HG03432 (cell line): ENCODE data around the gene TNFSF10.
A peak's percentile ranks its signal among the peaks of the same experiment; 100 is the strongest.
"Not testable (repeated sequence)": the region's sequence is repeated elsewhere in the genome, so short reads cannot be mapped to it uniquely, and the experiment has no call there.

Experiments used
- ATAC-seq: cut with Tn5 transposase; IDR thresholded peaks from one replicate; pipeline ENCODE4 v1.9.1; 2021; ENCODE audit warnings: mild to moderate bottlenecking, moderate library complexity; ENCODE audit not compliant: unreplicated experiment

TNFSF10 gene

GRCh38 chr3:172544404-172544803 is 21.2 kb upstream of the TNFSF10 start:
- ATAC-seq, result no peak

DNA sequence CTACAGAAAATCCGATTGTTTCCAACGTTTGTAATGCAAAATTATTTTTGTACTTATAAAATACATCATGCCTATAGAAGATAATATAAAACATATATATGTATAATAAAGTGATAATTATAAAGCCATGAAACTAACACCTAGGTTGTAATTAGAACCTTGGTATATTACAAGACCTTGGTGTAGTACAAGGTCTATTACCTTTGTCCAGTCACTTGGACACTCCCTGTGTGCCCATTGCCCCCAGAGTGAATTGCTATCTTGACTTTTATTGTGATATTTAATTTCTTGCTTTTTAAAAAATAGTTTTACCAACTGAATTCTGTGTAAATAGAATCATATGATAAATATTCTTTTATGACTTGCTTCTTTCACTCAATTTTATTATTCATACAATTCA is 20.7 kb upstream of the TNFSF10 start:
- ATAC-seq, result no peak

DNA sequence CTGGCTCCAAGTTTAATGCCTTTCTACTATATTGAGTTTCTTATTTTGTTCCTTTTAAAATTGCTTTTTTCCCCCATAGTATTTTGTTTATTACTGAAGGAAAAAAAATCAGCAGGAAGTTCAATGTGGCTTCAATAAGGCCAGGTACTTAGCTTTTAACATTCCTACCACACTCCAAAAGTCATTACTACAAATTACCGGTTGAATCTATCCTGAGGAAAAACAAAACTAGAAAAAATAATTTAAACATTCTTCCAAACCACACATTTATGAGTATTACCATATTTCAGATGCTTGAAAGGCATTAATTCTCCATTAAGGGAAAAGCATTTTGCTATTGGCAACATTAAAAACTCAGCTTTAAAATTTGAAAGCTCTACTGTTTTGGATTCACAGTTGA is 20.2 kb upstream of the TNFSF10 start:
- no peak for ATAC-seq

DNA sequence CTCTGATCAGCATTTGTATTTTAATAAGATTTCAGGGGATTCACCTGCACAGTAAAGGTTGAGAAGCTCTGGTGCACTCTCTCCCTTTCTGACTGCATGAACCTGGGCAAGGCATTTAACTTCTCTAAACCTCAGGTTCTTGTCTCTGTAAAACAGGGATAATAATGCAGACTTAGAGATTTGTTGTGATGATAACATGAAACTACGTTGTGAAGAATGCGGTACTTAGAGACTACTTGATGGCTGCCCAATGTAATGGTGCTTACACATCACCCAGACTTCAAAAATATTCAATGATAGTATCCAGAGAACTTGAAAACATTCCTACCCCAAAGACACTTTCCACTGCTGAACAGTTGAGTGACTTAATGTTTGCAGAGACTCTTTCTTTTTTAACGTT is 19.8 kb upstream of the TNFSF10 start:
- ATAC-seq, result no peak

- ATAC-seq, result no peak
Measured at GRCh38 chr3:172541945-172542488, 18.8 kb upstream of the TNFSF10 start.

DNA sequence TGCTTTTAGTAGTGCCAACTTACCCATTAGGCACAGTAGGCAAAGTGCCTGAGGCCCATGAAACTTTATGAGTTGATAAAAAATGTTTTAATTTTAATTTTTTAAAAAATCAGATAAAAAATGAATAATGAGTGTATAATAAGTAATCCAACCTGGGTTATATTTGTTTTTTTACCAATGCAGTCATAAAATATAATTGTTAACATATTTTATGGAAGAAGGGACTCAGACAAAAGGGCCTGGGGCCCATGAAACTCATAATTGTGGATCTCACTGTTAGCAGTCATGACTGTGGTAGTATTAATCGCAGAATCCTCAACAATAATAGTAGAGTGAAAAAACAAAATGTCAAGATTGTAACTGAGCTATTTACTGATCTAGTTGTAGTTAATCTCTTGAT is 16.8 kb upstream of the TNFSF10 start:
- ATAC-seq, result no peak

DNA sequence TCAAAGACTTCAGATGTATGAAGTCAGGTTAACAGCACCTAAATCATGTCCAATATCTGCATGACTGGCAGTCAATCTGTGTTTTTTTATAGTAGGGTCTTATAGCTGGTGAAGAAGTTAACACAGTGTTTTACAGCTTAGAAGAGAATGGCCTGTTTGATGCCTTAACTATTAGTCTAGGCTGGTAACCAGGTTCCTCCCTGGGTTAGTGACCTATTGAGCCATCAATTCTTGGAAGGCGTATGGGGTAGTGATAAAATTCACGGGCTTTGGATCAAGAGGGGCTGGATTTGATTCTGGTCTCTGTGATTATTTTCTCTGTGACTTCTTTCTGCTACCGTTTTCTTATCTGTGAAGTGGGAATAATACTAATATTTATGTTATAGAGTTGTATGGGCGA is 16.0 kb upstream of the TNFSF10 start:
- no peak for ATAC-seq

DNA sequence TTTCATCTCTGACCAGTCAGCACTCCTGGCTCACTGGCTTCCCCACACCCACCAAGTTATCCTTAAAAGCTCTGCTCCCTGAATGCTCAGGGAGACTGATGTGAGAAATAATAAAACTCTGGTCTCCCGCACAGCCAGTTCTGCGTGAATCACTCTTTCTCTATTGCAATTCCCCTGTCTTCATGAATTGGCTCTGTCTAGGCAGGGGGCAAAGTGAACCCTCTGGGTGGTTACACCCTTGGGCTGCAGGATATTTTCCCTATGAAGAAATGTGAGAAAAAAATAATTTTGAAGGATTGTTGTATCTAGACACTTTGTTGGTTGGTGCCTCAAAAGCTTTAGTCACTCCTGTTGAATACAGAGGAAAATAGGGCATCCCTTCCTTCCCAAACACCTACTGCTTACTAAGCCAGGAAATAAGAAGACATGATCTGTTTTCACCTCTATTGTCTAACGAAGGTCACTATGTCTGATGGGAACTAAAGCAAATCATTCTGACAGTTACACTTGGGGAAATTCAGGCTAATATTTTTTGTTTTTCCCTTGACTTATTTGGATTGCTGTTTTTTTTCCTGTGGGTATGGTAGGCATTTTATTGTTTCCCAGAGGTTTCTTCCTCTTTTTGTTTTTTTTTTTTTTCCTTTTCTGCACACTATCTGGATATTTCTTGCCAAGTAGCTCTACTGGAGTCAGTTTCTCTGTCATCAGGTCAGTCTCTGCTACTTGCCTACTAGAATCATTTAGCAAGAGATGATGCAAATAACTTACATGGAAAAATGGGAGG is 15.3 kb upstream of the TNFSF10 start:
- no peak for ATAC-seq

GRCh38 chr3:172537507-172538158 is 14.4 kb upstream of the TNFSF10 start:
- ATAC-seq, result no peak

GRCh38 chr3:172536993-172537419 is 13.8 kb upstream of the TNFSF10 start:
- no peak for ATAC-seq

DNA sequence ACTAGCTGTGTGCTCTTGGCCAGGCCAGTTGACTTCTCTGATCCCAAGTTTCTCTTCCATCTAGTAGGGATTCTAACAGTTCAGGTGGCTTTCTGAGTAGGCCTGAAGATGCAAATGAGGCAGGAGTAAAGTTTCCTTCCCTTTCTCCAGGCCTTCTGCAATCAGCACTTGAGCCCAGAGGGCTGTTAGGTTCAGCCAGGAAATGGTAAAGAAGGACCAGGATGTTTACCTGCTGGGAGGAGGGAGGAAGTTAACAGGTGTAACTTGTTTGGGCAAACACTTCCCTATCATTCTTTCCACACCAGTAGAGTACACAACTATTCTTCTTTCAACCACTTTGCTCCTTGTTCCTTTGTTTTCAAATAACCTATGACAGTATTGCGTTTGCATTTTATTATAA is 13.3 kb upstream of the TNFSF10 start:
- no peak for ATAC-seq

GRCh38 chr3:172530566-172530965 is 7.3 kb upstream of the TNFSF10 start:
- peak; percentile 46 for ATAC-seq

DNA sequence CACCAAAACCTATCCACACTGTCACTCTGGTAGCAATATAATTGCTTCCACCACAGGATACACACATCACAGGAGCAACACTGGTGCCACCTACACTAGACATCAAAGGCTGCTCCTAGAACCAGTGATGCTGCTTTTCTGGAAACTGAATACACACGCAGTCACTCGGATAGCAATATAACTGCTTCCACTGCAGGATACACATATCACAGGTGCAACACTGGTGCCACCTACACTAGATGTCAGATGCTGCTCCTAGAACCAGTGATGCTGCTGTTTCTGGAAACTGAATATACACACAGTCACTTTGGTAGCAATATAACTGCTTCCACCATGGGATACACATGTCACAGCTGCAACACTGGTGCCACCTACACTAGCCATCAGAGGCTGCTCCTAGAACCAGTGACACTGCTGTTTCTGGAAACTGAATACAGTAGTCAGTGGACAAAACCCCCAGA is 6.9 kb upstream of the TNFSF10 start:
- peak; percentile 25 for ATAC-seq

DNA sequence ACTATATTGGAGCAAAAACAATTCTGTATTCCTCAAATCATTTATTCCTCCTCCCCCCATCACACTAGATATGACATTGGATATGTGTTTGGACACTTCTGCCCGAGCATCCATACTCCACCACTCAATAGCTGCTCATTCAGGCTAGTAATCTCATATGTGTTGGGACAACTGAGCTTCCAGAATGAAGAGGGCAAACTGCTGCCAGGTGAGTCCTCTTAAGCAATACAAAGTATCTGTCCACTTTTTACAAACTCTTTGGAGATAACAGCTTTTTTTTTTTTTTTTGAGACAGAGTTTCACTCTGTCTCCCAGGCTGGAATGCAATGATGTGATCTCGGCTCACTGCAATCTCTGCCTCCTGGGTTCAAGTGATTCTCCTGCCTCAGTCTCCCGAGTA is 5.4 kb upstream of the TNFSF10 start:
- ATAC-seq, result no peak

- ATAC-seq, result no peak
Measured at GRCh38 chr3:172527306-172527705, 4.1 kb upstream of the TNFSF10 start.

- ATAC-seq, result no peak
Measured at GRCh38 chr3:172525116-172525613, 1.9 kb upstream of the TNFSF10 start.

GRCh38 chr3:172524611-172525010 is 1.4 kb upstream of the TNFSF10 start:
- no peak for ATAC-seq

GRCh38 chr3:172521837-172522726 is 1.1 kb downstream of the TNFSF10 start:
- ATAC-seq, result not testable (repeated sequence)

DNA sequence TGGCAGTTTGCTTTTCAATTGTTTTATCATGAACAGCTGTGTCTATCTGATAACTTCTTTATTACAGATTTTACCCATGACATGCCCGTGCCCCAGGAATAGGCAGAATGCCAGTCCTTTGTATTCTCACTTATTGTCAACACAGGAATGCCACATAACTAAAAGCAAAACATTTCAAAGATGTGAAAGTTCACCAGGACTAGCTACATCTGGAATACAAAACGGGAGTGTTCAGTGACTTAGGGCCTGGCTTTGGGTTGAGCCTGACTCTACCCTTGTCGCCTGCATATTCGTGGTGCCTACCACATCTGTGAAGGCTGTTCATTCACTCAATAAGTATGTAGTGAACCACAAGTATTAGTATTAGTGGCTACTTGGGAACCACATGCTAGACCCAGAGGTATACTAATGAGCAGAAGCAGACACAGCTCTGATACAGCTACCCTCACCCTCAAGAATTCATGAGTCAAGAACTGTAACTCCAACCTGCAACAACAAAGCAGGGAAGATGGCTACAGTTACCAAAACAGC is 2.9 kb downstream of the TNFSF10 start:
- ATAC-seq, result peak; percentile 55

GRCh38 chr3:172519740-172520139 is 3.5 kb downstream of the TNFSF10 start:
- ATAC-seq, result no peak
